Fibroblast of skin of right biceps (primary cell): Measurements from ENCODE around the gene TUBA1A.
"Not testable (repeated sequence)": the region's sequence is repeated elsewhere in the genome, so short reads cannot be mapped to it uniquely, and the experiment has no call there.

Experiments
- DNase-seq: peaks from one replicate; pipeline ENCODE4 v3.0.0-alpha.2; 2013

Gene TUBA1A

GRCh38 chr12:49200919-49201594 lies 12.2 kb upstream of the TUBA1A start:
- DNase-seq, result peak; percentile 83

DNA sequence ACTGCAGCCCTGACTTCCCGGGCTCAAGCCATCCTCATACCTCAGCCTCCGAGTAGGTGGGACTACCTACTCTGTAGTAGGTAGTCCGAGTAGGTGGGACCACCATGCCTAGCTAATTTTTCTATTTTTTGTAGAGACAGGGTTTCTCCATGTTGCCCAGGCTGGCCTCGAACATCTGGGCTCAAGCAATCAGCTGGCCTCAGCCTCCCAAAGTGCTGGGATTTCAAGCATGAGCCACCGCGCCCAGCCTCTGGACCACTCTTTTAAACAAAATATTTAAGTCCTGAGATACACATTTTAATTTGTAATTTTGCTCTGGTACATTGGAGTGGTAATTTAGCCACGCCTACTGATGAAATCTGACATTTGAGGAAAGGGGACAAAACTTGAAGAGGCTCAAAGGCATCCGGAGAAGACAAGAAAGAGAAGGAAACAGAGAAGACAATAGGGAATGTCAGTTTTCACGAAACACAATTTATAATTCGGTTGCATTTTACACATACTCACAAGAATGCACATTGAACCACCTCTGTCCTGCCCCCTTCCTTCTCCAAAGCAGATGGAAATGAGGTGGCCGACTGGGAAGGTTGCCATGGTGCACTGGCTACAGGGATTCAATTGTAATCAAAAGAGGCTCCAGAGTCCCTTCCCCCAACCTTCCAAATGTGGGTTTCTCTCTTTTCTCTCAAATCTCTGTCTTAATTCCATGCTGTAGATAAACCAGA lies 9.7 kb upstream of the TUBA1A start:
- DNase-seq, result peak; percentile 95

DNA sequence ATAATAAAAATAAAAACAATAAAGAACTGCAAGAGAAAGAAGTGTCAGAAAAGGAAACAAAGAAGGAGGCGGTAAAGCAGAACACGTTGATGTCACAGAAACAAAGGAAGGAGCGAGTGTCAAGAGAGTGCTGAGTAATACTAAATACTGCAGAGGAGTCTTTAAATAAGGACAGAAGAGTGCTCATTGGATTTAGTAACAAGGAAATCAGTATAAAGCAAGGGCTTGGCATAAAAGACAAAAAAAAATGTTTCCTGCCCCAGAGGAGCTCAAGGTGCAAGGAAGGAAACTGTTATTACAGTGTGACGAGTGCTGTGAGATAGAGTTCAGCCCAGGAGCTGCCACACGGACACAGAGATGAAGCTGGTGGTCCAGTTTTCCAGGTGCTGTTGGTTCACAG lies 8.4 kb upstream of the TUBA1A start:
- DNase-seq, result no peak

GRCh38 chr12:49195736-49196135 lies 6.9 kb upstream of the TUBA1A start:
- no peak for DNase-seq

- DNase-seq, result not testable (repeated sequence)
Measured at GRCh38 chr12:49193746-49194145, 4.9 kb upstream of the TUBA1A start.

- DNase-seq, result not testable (repeated sequence)
Measured at GRCh38 chr12:49191498-49191897, 2.6 kb upstream of the TUBA1A start.

DNA sequence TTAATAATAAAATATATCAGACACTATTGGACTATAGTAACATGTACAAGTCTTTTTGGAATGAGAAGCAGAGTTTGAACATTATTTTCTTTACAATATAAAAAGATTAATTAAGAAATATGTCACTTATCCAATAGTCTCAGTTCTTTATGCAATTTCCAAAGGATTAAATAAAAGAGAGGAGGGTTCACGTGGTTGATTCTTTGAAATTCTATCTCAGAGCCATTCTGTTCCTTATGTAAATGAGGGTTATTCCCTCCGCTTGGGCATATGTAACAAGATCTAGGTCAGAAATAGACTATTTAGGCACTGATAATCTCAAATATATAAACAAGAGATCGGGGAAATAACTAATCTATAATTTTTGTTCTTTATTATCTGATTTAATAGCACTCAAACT lies 2.1 kb upstream of the TUBA1A start:
- no peak for DNase-seq

GRCh38 chr12:49189731-49190716 lies 1.1 kb upstream of the TUBA1A start:
- no peak for DNase-seq

GRCh38 chr12:49188201-49188915 lies 522 bp downstream of the TUBA1A start:
- peak; percentile 73 for DNase-seq

DNA sequence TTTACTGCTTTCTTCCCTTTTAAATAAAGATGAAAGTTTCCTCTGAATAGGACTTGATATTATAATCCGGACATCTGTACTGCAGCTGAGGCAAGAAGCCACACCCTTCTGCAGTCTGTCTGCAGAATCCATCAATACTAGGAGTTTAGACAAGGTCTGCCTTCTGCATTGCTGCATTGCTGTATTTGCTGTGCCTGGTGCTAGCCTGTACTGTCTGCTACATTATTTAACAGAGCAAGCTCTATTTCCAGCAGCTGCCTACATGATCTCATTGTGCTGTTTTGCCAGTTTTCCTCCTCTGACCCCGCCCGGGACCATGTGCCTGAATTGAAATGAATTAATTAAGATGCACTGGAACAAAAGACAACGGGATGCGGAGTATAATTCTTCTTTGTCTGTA lies 1.7 kb downstream of the TUBA1A start:
- peak; percentile 54 for DNase-seq

- not testable (repeated sequence) for DNase-seq
Measured at GRCh38 chr12:49186307-49186706, 2.6 kb downstream of the TUBA1A start.

DNA sequence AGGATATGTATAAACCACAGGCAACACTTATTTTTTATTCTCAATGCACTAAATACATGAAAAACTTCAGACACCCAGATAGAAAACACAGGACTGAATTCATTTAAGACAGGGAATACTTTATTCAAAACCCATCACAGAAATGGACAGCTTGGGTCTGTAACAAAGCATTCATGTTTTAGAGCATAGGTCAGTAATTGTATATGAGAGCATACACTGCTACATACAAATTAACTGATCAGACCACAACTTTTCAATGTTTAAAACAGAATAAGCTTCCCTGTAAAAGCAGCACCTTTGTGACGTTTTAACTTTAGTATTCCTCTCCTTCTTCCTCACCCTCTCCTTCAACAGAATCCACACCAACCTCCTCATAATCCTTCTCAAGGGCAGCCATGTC lies 4.2 kb downstream of the TUBA1A start:
- not testable (repeated sequence) for DNase-seq

DNA sequence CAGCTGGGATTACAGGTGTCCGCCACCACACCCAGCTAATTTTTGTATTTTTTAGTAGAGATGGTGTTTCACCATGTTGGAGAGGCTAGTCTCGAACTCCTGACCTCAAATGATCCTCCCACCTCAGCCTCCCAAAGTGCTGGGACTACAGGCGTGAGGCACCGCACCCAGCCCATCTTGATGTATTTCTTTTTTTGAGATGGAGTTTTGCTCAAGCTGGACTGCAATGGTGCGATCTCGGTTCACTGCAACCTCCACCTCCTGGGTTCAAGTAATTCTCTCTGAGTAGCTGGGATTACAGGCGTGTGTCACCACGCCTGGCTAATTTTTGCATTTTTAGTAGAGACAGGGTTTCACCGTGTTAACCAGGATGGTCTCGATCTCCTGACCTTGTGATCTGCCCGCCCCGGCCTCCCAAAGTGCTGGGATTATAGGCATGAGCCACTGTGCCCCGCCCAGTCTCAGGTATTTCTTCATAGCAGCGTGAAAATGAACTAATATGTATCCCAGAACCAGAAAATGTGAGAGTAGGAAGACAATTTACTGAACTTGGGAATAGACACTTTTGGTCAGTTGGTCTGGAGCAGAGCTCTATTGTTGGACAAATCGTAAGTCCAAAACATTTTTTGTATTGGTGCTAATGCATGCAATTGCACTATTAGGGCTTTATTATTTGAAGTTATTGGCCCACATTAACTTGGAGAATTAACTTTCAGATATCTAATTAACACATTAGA lies 5.5 kb downstream of the TUBA1A start:
- not testable (repeated sequence) for DNase-seq

DNA sequence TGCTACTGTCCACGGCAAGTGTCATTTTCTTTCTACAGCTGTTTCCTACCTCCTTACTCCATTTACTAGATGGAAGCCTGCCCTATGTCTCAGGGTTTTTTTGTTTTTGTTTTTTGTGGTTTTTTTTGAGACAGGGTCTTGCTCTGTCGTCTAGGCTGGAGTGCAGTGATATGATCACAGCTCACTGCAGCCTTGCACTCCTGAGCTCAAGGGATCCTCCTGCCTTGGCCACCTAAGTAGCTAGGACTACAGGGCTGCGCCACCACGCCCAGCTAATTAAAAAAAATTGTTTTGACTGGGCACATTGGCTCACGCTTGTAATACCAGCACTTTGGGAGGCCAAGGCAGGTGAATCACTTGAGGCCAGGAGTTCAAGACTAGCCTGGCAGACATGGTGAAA lies 14.7 kb downstream of the TUBA1A start:
- DNase-seq, result no peak

GRCh38 chr12:49170924-49171323 lies 18.0 kb downstream of the TUBA1A start:
- no peak for DNase-seq

- DNase-seq, result no peak
Measured at GRCh38 chr12:49165114-49165513, 23.8 kb downstream of the TUBA1A start.

DNA sequence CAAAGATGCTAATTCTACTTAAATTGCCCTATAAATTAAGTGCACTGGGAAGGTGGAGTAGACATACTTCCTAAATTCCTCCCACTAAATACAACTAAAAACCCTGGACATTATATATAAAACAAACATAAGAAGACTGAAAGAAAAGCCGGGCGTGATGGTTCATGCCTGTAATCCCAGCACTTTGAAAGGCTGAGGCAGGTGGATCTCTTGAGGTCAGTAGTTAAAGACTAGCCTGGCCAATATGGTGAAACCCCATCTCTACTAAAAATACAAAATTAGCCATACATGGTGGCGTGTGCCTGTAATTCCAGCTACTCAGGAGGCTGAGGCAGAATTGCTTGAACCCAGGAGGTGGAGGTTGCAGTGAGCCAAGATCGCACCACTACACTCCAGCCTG lies 27.0 kb downstream of the TUBA1A start:
- not testable (repeated sequence) for DNase-seq

GRCh38 chr12:49161092-49161795 lies 27.6 kb downstream of the TUBA1A start:
- no peak for DNase-seq

DNA sequence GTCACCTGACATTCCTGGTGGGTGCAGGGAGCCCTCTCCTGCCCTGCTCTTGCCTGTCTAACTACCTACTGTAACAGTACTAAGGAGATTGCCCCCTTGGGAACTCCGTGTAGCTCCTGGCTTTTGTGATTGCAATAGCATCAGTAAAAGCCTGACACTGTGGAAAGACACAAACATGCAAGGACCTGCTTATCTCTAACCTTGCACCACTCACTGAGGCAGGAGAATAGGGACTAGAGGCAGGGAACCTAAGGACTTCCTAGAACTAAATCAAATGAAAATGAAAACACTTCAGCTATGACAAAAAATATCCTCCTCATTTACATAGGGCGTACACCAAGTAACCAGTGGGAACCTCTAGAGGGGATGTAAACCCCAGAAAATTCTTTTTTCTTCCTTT lies 28.5 kb downstream of the TUBA1A start:
- DNase-seq, result no peak

GRCh38 chr12:49154221-49154620 lies 34.7 kb downstream of the TUBA1A start:
- DNase-seq, result no peak

DNA sequence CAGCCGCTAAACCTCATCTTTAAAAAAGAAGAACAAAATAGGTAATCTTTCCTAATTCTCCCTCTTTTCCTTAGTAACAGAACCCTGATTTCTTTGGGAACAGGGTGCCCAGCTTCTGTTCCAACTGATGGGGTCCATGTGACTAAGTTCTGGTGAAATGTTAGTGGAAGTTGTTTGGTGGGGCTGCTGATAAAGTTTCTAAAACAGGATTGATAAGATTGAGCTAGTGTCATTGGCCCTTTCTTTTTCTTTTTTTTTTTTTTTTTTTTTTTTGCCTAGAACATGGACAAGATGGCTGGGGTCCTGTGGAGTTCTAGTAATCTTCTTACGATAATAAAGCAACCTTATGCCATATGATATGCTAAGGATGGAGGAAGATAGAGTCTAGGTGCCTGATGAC lies 41.5 kb downstream of the TUBA1A start:
- DNase-seq, result no peak
